Endothelial cell of umbilical vein (primary cell): Measurements from ENCODE around the gene UBD.

Experiments used
- EZH2 ChIP-seq: IDR thresholded peaks from 2 replicates; pipeline ENCODE4 v1.6.1; 2012; ENCODE audit warnings: borderline replicate concordance, low read depth, mild to moderate bottlenecking, moderate library complexity, low read length, inconsistent platforms; ENCODE audit not compliant: severe bottlenecking
- GATA2 ChIP-seq: IDR thresholded peaks from 2 replicates; pipeline ENCODE4 v1.7.0; 2011; ENCODE audit warnings: low read depth, mild to moderate bottlenecking, moderate library complexity, mixed read lengths, low read length; ENCODE audit not compliant: insufficient read length, insufficient read depth
- MYC ChIP-seq: IDR thresholded peaks from one replicate; pipeline ENCODE4 v1.6.1; 2011; ENCODE audit warnings: mild to moderate bottlenecking, low read depth, low read length
- POLR2A ChIP-seq: IDR thresholded peaks from 2 replicates; pipeline ENCODE4 v1.6.1; 2012; ENCODE audit warnings: low read depth, mild to moderate bottlenecking, control low read depth, low read length
- POLR2AphosphoS5 ChIP-seq: IDR thresholded peaks from 2 replicates; pipeline ENCODE4 v1.6.1; 2012; ENCODE audit warnings: low read depth, mild to moderate bottlenecking, control low read depth, low read length, moderate library complexity; ENCODE audit not compliant: insufficient read depth
- TF ChIP-seq, protein P1 (sequence below), 2 donors: IDR thresholded peaks; 1 replicate in 1 of 2; 2 replicates in 1 of 2; pipeline ENCODE4 v1.5.1; 2011; ENCODE audit warnings: low read length in 2 of 2, mild to moderate bottlenecking in 2 of 2, moderate library complexity in 2 of 2, control low read depth in 1 of 2, inconsistent platforms in 1 of 2, low read depth in 1 of 2; ENCODE audit not compliant: insufficient read depth in 1 of 2; ENCODE audit errors: extremely low read depth in 1 of 2
- TF ChIP-seq, protein P2 (sequence below): IDR thresholded peaks from 2 replicates; pipeline ENCODE4 v1.6.1; 2011; ENCODE audit not compliant: insufficient read depth, insufficient read length

DNA sequence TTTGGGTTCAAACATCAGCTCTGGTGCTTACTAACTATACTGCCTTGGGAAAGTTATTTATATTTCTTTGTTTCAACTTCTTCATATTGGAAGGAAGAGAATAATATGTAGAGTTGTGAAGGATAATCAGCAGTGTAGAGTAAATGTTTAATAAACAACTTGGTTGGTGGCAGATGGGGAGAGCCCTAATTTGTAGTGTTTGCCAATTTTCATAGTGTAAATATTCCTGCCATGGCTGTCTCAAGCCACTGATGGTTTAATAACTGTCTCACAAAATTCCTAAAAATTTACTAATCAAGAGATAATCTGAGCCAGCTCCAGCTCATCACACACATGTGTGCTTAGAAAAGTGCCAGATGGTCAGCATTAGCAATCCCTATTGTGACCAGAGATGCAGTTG lies 25.3 kb upstream of the UBD start, which contains the start of gene OR2H2:
- TF ChIP-seq, protein P1, sequence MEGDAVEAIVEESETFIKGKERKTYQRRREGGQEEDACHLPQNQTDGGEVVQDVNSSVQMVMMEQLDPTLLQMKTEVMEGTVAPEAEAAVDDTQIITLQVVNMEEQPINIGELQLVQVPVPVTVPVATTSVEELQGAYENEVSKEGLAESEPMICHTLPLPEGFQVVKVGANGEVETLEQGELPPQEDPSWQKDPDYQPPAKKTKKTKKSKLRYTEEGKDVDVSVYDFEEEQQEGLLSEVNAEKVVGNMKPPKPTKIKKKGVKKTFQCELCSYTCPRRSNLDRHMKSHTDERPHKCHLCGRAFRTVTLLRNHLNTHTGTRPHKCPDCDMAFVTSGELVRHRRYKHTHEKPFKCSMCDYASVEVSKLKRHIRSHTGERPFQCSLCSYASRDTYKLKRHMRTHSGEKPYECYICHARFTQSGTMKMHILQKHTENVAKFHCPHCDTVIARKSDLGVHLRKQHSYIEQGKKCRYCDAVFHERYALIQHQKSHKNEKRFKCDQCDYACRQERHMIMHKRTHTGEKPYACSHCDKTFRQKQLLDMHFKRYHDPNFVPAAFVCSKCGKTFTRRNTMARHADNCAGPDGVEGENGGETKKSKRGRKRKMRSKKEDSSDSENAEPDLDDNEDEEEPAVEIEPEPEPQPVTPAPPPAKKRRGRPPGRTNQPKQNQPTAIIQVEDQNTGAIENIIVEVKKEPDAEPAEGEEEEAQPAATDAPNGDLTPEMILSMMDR (IDR thresholded peaks at IDR 0.05; ENCODE audit: extremely low read depth in 1 of 2, insufficient read depth in 1 of 2, low read depth in 1 of 2, low read length in 2 of 2), result no peak
- TF ChIP-seq EZH2, result no peak
- no peak for TF ChIP-seq POLR2A
- no peak for TF ChIP-seq GATA2
- TF ChIP-seq POLR2AphosphoS5, result no peak
- TF ChIP-seq, protein P2, sequence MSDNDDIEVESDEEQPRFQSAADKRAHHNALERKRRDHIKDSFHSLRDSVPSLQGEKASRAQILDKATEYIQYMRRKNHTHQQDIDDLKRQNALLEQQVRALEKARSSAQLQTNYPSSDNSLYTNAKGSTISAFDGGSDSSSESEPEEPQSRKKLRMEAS, result no peak
- TF ChIP-seq MYC, result no peak
